8988T (cell line): ENCODE results near the gene TSC22D3.
"Not testable (repeated sequence)": the region's sequence is repeated elsewhere in the genome, so short reads cannot be mapped to it uniquely, and the experiment has no call there.

Experiments
- DNase-seq: peaks from one replicate; pipeline ENCODE4 v3.0.0; 2011

The TSC22D3 gene

DNA sequence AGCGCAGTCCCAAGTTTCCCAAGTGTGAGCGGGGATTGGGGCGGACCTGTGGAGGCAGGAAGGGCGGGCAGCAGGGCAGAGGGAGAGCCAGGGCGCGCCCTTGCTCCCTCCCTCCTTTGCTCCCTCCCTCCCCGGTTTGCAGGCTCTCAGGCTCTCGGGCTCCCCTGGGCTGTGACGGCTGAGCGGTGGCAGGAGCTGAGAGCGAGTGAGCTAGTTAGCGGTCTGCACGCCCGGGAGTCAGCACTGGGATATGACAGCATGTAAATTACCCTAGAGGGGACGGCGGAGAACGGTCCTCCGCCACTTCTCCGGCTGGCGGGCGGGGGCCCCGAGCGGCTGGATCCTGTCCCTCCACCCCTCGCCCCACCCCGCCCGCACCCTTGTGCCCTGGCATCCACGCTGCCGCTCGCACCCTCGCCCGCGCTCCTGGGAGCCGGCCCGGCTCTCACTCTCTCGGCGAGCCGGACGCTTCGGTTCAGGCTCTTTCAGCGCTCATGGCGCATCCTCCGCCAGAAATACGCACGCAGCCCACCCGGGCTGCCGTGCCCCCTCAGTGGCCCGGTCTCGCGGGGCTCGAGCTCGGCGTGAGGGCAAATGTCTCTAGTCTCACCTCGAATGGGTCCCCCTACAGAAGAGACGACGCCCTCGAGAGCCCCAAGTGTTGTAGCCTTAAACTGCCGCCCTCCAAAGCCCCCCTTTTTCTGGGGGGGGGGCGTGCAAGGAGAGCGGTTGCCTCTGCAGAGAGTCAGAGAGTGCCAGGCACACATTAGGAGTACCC, at the start of gene TSC22D3:
TSS of gene TSC22D3 (minus strand) at position 54 of the 778 bp plus-strand sequence. CDS start 368 bp downstream, outside the sequence.
- DNase-seq: no peak

DNA sequence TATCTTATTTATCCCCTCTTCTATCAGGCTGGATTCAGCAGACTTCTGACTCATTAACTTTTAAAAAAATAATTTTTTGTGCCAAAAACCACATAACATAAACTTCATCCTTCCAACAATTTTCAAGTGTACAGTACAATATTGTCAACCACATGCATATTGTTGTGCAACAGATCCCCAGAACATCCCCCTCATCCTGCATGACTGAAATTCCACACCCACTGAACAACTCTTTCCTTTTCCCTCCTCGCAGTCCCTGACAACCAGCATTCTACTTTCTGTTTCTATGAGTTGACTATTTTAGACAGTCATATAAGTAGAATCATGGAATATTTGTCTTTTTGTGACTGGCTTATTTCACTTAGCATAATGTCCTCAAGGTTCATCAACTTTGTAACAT, 47.9 kb upstream of the TSC22D3 start:
- no peak for DNase-seq

DNA sequence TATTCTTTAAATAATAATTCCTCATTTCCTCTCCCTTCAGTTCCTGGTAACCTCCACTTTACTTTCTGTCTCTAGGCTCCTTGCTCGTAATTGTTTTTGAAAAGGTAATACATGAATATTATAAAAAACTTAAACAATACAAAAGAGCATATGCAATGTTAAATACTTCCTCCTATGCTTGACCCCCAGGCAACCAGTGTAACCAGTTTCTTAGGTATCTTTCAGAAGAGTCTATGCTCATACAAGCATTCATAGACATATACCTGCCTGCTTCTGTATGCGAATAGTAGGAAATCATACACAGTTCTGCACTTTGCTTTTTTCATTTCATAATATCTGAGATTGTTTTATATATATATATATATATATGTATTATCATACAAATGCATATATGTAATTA, 47.5 kb upstream of the TSC22D3 start:
- DNase-seq: no peak

DNA sequence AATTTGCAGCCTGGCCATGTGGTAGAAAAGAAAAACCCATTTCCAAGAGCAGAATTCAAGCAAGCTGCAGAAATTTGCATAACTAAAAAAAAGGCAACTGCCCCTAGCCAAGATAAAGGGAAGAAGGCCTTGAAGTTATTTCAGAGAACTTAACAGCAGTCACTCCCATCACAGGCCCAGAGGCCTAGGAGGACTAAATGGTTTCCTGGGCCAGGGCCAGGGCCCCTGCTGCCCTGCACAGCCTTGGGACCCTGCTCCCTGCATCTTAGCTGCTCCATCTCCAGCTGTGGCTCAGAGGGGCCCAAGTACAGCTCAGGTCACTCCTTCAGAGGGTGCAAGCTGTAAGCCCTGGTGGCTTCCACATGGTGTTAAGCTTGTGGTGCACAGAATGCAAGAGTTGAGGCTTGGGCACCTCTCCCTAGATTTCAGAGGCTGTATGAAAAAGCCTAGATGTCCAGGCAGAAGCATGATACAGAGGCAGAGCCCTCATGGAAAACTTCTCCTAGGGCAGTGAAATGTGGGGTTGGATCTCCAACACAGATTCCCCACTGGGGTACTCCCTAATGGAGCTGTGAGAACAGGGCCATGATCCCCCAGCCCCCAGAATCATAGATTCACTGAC, 43.4 kb upstream of the TSC22D3 start:
- no peak for DNase-seq

DNA sequence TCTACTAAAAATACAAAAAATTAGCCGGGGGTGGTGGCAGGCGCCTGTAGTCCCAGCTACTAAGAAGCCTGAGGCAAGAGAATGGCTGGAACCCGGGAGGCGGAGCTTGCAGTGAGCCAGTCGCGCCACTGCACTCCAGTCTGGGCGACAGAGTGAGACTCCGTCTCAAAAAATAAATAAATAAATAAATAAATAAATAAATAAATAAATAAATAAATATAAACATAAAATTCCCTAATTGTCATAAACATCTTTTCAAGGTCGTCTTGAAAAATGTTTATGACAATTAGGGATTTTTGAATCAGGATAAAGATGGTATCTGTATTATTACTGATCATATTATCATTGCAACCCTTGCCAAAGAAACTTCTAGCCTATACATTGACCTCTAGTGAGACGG, 34.5 kb upstream of the TSC22D3 start:
- DNase-seq: not testable (repeated sequence)

DNA sequence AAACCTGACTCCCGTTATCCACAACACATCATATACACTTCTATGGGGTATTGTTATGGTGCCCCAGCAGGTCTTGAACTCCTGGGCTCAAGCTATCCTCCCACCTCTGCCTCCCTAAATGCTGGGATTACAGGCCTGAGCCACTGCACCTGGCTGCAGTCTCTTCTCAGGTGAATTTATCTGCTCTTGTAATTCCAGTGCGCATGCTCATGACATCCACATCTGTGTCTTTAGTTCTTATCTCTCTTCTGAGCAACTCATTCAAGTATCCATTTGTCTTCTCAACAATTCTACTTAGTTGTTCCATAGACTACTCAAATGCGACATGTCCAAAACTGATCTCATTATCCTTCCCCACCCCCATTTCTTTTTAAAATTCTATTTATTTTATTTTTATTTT, 29.6 kb upstream of the TSC22D3 start:
- DNase-seq: no peak

DNA sequence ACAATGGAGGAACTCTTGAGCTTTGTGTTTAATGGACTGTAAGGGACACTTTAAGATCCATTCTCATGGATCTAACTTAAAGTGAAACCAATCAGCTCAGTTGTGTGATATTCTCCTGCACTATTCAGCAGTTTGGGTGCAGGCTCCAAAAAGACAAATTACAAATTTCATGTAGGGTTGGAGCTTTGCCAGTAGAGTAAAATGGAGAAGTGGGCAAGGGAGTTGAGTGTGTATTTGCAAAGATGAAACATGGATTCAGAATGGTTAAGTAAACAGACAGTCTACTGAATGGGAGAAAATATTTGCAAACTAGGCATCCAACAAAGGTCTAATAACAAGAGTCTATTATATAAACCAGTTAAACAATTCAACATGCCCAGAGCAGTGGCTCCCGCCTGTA, 28.8 kb upstream of the TSC22D3 start:
- DNase-seq: no peak

DNA sequence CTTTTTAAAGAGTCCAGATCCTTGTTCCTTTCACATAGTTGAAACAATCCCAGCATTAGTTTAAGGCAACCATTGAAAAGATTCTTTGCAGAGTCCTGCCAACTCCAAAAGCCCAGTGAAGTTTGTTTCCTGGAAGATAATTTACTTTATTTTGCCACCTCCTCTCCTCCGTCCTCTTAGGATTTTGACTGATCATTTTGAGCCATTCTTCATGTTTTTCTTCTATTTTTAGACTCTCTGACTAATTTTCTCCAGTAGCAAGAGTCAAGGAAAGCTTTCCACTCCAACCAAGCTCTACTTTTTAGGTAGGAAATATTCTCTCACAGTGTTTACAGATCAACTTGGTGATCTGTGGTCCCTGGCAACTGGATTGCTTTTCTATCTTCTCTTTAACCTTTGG, 12.2 kb upstream of the TSC22D3 start:
- no peak for DNase-seq

DNA sequence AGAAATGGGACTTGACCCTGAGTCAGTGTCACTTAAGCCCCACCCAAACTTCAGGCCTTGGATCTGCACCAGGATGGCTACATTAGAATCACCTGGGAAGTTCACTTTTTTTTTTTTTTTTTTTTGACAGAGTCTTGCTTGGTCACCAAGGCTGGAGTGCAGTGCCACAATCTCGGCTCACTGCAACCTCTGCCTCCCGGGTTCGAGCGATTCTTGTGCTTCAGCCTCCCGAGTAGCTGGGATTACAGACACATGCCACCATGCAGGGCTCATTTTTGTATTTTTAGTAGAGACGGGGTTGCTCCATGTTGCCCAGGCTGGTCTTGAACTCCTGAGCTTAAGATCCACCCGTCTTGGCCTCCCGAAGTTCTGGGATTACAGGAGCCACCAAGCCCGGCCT, 4.9 kb upstream of the TSC22D3 start:
- no peak for DNase-seq

DNA sequence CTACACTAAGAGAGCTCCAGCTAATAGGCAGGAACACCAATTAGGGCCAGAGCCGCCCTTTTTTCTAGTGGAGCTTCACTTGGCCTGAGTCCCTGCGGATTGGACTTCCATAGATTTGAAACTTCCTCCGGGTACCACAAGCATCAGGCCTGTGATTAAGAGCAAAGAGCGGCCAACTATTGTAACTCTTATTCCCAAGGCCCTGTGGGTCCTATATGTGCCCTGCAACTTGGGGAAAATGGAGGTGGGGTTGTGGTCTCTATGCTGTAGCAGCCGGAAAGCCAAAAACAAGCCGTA, 1.9 kb upstream of the TSC22D3 start, which contains the start of gene NCBP2L:
TSS of gene NCBP2L (plus strand) at position 198 of the 297 bp plus-strand sequence. CDS start 16,488 bp downstream, outside the sequence.
- DNase-seq: no peak

DNA sequence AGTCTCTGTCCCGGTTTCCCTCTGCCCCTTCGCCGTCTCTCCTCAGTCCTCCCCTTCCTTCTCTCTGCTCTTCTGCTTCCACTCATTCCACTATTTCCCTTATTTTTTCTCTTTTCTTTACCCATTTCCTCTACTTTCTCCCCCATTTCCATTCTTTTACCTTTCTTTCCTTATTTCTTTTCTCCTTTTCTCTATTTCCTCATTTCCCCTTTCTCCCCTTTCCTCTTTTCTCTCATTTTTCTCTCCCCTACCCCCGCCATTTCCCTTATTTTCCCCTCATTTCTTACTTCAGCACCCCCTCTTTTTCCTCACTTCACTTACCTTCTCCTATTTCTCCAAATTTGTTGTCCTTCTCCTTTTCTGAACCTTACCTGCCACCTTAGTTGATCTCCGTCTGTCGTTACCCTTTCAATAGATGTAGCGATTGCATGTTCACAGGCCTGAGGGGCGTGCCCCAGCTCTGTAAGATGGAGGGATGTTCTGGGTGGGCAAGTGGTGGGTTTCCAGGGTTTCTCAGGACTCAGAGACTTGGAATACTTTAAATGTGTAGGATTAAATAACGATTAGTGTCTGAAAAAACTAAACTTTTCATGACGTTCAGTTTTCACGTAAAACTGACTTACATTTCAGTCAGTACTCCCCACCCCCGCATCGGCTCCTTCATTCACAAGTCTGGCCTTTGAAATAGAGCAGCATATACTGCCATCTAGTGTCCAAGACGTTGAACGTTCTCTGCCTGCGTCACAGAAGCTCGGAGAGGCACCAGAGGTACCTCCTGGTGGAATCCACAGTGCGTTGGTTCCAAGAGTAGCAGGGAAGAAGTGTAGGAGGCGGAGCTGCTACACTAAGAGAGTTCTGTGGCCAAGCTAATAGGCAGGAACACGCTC, 1.3 kb upstream of the TSC22D3 start:
- no peak for DNase-seq

DNA sequence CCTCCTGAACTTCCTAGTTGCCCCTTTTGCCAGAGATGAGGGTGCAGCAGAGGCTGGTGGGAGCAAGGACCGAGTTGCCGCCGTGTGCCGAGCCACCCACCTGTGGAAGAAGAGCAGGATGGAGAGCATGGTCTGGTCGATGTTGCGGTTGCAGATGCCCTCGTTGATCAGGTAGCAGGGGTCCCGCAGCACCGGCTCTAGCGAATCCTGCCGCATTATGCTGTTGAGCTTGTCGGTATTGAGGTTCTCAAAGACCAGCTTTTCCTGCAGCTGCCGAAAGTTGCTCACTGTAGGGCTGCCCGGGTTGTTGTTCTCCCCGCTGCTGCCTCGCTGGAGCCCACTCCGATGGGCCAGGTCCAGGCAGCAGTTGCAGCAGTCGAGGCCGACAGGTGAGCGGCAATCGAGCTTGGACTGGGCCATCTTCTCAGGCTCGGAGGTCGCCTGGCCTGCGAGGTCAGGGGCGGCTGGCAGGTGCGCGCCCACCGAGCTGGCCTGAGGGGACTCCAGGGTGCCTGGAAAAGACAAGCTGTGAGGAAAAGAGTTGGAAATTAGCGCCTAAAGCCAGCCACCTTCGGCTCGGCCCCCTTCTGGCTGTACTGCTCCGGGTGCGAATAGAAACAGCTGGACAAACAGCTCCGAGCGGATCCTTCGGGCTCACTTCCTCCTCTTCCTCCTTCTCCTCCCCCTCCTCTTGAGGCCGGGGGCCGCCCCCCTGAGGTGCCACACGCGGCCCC, 420 bp downstream of the TSC22D3 start:
- no peak for DNase-seq

DNA sequence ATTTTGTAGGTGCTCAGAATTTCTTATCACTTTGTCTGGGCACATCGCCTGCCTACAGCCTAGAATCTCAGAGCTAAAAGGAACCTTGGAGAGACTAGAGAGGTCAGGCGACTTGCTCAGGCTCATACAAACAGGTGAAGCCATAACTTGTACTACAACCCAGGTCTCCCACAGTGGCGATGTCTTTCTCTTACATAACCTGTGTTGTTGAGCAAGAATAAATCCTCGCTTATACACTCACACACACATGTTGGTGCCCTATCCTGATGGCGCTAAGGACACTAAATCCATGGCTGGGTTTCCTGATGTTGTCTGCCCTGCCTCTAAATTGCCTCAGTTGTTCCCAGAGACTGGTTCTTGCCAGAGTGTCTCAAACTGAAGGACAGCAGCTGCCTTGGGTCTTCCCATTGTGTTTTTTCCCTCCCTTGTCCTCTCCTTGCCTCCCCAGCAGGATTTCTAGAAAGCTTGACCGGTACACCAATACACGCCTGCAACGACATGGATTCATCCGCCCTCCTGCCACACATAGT, 1.6 kb downstream of the TSC22D3 start:
- no peak for DNase-seq

DNA sequence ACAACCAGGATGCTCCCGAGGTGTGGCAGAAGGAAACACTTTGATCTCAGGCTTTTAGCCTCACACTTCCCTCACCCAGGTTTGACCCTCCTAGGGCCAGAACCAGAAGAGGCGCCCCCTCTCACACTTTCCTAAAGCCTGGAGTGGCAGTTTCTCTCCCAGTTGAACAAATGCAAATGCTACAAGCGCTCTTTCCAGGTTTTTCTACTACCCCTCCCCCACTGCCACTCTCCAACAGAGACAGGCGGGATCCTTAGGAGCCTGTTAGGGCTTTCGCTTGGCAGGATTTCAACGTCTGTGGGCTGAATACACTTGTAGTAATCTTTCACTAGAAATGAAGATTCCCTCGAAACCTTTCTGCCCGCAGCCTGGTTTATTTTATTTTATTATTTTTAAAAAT, 2.4 kb downstream of the TSC22D3 start:
- no peak for DNase-seq

DNA sequence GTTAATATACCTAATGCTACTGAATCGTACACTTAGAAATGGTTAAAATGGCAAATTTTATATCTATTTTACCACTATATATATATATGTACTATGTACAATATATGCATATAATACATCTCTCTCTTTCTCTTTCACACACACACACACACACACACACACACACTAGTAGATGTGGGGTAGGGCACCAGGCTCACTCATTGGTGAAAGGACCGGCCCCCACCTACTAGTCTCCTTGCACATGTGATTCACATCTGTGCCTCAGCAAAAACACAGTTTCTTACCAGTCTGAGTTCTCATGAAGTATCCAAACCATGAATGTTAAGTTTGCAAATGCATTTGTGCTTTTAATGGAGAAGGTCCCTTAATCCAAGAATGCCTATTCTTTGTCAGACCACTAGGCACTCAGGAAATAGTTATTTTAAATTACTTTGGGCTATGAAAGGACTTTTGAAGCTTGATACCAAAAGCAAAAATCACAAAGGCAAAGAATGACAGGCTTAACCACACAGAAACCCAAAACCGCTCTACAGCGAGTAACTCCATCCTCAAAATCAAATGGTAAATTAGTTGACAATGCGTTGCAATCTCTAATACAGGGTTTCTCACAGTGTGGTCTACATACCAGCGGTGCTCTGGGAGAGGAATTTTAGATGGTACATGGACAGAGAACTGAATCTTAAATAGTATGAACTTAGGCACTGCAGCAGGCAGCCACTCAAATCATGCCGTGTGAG, 5.8 kb downstream of the TSC22D3 start:
- DNase-seq: no peak

DNA sequence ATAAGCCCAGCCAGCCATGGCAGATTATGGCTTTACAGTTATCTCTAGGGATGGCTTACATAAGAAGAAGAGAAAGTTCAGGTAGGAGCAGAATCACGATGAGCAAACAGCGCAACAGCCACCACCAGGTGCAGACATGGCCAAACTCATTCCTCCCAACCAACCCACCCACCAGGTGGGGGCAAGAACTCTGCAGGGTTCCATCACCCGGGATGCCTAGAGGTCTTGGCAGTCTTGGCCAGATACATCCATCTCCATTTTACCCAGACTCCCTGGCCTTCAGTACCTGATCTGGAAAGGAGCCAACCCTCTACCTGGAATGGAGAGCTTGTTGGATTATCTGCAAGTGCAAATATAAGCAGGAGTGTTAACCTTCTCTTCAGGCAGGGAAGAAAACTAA, 7.5 kb downstream of the TSC22D3 start:
- DNase-seq: no peak

DNA sequence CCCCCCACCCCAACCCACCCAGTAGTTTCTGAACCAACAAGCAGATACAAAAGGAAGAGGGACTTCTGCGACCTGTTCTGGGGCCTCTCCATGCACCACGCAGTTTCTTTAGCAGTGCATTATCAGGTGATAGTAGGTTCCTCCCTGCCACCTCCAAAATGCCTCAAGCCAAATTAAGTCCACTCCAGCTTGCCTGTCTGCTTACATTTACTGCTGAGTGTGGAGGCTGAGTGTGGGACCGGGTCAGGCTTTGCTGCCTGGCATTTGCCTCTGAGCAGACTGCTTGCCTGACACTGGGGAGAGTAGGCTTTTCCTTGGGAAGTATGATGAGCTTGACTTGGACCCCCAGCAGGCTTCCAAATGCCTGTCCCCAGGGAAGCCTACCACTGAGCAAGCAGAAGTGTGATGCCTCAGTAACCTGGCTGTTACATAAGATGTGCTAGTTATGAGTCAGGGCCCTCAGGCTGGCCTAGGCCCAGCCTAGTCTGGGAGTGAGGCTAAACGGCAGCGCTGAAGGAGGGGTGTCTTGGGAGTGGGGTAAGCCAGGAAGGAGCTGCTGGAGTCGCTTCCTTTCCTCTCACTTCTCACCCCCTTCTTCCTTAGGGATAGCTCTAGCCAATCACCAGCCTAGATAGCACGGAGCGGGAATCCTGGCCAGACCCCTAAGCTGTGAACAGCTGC, 9.0 kb downstream of the TSC22D3 start:
- DNase-seq: no peak

DNA sequence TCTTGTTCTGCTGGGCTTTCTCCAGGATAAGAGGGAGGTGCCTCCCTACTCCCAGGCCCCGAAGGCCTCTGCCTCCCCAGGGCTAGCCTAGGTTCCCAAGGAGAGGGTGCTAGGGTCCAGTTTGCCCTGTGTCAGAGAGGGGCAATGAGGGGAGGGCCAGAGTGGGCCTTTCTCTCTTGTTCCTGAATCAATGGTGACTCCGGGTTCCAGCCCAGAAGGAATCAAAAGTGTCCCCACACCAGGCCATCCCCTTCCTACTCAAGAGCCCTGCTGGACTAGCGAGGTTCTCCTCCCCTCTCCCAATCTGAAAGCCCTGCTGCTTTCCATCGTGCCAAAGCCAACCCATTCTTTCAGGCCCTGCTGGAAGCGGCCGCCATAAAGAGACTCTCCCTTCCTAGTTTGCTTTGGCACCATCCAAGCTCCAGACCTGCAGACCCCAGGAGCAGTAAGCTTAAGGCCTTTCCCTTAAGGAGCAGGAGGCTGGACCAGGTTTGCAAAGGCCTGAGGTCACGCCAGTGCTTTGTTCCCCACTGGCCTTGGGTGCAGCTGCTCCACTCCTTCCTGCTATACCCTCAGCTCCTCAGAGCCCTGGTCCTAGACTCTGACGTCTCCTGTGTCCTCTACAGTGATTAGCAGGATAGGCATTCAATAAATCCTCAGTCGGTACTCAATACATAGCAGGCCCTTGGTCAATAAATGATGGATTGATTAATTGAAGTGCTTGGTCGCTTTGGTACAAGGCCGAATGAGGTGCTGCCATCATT, 10.6 kb downstream of the TSC22D3 start:
- DNase-seq: no peak

DNA sequence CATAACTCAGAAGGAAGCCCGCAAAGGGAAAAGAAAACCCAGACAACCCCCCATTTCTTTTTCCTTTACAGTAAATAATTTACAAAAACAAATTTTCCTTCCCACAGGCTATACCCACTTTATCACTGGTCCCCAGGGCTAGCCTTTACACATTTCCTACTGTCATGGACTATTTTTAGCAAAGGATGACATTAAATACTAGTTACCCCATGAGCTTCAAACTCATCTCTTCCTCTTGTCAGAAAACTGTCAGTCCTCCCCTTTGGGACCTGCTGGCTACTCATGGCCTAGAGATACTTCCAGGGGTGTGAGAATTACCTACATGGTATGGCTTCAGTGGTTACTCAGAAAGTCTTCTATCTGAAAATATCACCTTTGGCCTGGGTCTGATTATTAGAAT, 11.9 kb downstream of the TSC22D3 start:
- DNase-seq: no peak

DNA sequence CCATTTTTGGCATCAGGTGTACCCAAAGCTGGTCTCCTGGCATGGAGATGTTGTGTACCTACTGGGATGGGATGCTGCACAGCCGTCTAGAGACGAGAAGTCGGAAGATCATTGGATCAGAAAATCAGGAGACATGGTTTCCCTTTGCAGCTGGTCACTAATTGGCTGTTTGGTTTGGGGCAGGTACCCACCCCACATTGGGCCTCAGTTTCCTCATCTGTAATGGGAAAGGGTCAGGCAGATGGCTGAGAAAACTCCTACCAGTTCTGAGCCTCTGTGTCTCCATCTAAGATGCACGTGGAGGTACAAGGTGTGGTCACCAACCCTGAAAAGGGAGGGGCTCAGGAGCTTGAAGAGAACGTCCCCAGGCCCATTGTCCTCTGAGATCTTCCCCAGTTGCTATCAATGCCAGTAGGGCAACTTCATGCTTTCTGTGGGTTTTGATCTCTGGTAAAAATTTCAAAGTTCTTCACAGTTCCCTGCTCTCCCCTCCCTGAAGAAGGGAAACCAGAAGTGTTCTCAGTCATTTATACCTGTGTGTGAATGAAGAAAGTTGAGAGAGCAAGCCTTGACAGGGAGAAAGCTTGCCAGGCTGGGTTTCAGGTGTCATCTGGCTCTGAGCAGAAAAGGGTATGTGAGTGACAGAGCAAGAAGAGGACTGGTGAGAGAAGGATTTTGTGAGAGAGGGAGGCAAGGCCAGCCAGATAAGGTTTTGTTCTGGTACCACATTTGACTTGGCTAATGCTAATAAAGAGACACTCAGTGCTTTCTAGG, 15.1 kb downstream of the TSC22D3 start:
- no peak for DNase-seq
